ENCODE results near the gene TOR4A. TPM values are rescaled to one million over a fixed set of nuclear protein-coding genes. Genes with fewer than 3 reads are reported as not detected.

The TOR4A gene
- total RNA-seq, 2 donors from 2014 or later = 2.1 to 4.0 TPM

GRCh38 chr9:137309368-137310188, 32.1 kb downstream of the TOR4A start:
- Mint-ChIP-seq H3K36me3 (ENCODE audit: low read depth) (no peaks in the 10 kb centered on the region), H3K27ac (no peak overlapping the region)
- DNase-seq = no peak

GRCh38 chr9:137310189-137311052, 32.9 kb downstream of the TOR4A start:
- H3K9me3 ChIP-seq (ENCODE audit: control insufficient read depth, low read length, poor library complexity, severe bottlenecking) = no peaks in the 10 kb centered on the region
- ATAC-seq (no peak), DNase-seq (no peak)
- Mint-ChIP-seq H3K4me3 (no peak overlapping the region), H3K36me3 (ENCODE audit: low read depth) (no peaks in the 10 kb centered on the region), H3K27ac (no peak overlapping the region), H3K4me1 (no peaks in the 10 kb centered on the region), H3K27me3 (no peaks in the 10 kb centered on the region)

More at GRCh38 chr9:137309368-137310188, 32.1 kb downstream of the TOR4A start:
- Mint-ChIP-seq H3K4me1 (no peaks in the 10 kb centered on the region), H3K27me3 (no peaks in the 10 kb centered on the region), H3K4me3 (no peak overlapping the region)
- ATAC-seq = no peak
- H3K9me3 ChIP-seq (ENCODE audit: control insufficient read depth, low read length, poor library complexity, severe bottlenecking) = no peaks in the 10 kb centered on the region

DNA sequence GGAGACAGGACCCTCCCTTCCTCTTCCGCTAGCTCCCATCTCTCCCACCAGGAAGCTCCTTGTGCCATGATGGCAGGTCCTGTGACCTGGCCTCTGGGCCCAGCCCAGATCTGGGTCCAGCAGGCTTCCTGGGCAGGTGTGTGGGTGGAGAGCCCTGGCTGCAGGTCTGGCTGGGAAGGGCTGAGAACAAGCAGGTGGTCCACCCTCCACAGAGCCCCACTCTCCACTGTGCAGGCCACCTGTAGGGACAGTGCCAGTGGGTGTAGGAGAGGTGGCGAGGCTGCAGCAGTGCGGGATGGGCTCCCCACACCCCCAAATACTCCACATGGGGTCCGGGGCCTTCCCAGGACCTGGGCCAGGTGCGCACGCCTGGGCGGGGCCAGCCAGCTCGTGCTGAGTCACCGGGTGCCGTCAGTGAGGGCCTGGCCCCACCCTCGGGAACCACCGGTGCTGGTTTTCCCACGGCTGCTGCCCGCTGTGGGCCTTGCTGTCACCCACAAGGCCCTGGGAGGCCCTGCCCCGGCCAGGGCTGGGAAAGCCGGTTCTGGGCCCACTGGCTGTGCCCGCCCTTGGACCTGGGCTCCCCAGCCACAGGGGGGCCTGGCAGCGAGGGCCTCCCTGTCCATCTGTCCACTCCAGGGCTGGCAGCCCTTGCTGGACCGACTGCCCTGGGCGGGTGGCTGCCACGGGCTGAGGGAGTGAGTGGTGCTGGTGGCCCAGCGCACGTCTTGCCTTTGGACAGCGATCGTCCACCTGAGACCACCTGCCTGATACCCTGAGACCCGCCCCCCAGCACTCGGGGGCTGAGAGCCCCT, 33.9 kb downstream of the TOR4A start:
- Mint-ChIP-seq H3K36me3 (ENCODE audit: low read depth) (no peaks in the 10 kb centered on the region), H3K4me3 (no peak overlapping the region), H3K4me1 (no peaks in the 10 kb centered on the region), H3K27ac (no peak overlapping the region), H3K27me3 (no peaks in the 10 kb centered on the region)
- H3K9me3 ChIP-seq (ENCODE audit: control insufficient read depth, low read length, poor library complexity, severe bottlenecking) = no peaks in the 10 kb centered on the region
- DNase-seq = peak in 2 of 3 donors; percentile 18 to 22
- ATAC-seq = peak; percentile 76

DNA sequence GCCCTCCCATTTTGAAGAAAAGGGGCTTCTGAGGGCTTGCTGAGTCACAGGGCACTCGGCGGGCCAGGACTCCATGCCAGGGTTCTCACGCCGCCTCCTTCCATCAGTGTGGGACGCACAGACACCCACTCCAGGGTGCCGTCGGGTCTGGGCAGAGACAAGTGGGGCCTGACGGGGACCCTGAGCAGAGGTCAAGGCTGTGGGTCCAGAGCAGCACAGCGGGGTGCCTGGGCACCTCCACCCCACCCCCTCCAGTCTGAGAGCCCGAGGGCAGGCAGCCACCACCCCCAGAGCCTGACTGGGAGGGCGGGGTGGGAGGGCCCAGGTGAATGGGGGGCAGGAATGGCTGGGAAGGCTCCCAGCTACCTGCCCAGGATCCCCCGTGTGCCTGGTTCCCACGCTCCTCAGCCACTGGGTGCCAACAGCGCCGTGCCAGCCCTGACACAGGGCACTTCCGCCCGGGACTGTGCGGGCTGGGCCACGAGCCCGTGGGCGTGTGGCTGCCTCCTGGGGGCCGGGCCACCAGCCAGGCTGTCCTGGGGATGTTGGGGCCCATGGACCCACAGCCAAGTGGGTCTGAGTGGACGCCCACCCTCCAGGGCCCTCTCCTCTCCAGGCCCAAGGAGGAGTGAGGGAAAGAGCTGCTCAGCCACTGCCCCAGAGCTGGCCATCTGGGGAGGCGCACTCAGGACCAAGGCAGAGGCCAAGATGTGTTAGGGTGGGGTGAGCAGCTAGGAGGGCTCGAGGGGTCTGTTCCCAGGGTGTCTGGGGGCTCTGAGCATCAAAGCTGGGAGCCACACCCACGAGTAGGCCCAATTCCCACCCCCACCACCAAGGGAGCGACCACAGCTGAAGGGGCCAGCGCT, 34.7 kb downstream of the TOR4A start:
- ATAC-seq = no peak
- no peaks in the 10 kb centered on the region for H3K36me3 Mint-ChIP-seq (ENCODE audit: low read depth)
- no peak overlapping the region for H3K27ac Mint-ChIP-seq
- no peaks in the 10 kb centered on the region for H3K4me1 Mint-ChIP-seq
- no peaks in the 10 kb centered on the region for H3K9me3 ChIP-seq (ENCODE audit: control insufficient read depth, low read length, poor library complexity, severe bottlenecking)
- H3K4me3 Mint-ChIP-seq = no peak overlapping the region
- no peaks in the 10 kb centered on the region for H3K27me3 Mint-ChIP-seq
- no peak for DNase-seq

DNA sequence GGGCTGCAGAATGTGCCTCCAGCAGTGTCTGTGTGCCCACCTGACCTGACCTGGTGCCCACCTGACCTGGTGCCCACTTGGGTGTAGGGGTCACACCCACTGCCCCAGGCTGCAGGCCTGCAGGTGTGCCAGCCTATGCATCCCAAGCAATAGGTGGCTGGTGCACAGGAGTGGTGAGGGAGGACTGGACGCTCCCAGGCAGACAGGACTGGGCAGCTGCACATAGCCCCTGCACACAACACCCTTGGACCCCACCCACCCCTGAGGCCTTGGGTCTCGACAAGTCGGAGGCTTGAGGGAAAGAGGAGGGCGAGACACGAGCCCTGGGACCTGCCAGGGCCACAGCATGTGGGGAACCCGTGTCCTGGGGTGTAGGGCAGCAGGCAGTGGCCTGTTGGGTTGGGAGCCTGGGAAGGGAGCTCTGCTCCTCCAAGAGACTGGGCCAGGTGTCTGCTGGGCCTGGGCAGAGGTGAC, 35.4 kb downstream of the TOR4A start:
- no peaks in the 10 kb centered on the region for H3K9me3 ChIP-seq (ENCODE audit: control insufficient read depth, low read length, poor library complexity, severe bottlenecking)
- DNase-seq = no peak
- ATAC-seq = no peak
- Mint-ChIP-seq H3K27ac (no peak overlapping the region), H3K4me3 (no peak overlapping the region), H3K4me1 (no peaks in the 10 kb centered on the region), H3K27me3 (no peaks in the 10 kb centered on the region), H3K36me3 (ENCODE audit: low read depth) (no peaks in the 10 kb centered on the region)

DNA sequence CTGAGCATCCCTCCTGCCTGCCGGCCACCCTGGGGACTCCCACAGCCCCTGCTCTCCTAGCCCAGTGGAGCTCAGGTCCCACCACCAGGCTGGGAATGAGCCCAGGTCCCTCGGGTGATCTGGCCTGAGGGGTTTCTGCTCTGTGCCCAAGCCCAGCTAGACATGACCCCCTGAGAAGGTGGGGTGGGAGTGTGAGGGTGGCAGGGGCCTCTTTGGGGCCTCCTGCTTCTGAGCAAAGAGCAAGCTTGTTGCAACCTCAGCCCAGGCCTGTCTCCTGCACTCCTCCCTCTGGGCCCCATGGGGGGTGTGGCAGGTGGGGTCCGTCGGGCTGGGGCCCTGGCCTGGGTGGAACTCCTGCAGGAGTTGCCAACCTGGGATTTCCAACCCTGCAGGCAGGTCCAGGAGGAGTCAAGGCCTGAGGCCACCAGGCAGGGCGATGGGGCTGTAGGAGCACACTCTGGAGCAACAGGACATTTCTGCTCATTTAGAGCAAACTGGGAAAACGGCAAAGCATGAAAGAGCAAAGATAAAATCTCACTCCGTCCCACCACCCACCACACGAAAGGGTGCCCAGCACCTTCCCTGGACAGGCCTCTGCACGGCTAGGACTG, 35.9 kb downstream of the TOR4A start:
- Mint-ChIP-seq H3K27me3 (no peaks in the 10 kb centered on the region), H3K4me1 (no peaks in the 10 kb centered on the region), H3K27ac (no peak overlapping the region), H3K4me3 (no peak overlapping the region), H3K36me3 (ENCODE audit: low read depth) (no peaks in the 10 kb centered on the region)
- DNase-seq = no peak
- no peaks in the 10 kb centered on the region for H3K9me3 ChIP-seq (ENCODE audit: control insufficient read depth, low read length, poor library complexity, severe bottlenecking)
- ATAC-seq = no peak

DNA sequence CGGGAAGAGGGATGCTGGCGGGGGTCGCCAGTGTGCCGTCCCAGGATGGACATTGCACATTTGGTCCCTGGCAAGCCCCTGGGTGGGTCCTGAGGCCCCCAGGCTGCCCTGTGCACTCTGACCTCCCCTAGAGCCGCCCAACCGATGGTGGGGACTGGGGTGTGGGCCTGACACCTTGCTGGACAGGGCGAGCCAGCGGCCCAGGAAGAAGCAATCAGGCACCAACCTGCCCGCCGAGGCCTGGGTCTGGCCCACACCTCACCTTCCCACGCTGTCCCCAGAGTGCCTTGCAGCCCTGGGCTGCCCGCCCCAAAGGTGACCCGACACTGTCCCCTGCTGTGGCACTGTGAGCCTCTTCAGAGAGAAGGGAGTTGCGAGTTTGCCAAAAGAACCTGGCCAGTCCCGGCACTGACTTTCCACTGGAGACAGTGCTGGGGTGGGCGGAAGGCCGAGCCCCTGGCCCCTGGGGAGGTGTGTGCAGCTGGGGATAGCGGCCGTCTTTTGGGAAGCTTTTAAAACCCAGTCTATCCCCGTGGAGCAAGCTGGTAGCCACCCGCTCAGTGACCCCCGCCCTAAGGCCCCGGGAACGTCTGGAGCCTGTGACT, 36.5 kb downstream of the TOR4A start:
- no peaks in the 10 kb centered on the region for H3K27me3 Mint-ChIP-seq
- H3K27ac Mint-ChIP-seq = no peak overlapping the region
- ATAC-seq (no peak), DNase-seq (no peak)
- no peaks in the 10 kb centered on the region for H3K9me3 ChIP-seq (ENCODE audit: control insufficient read depth, low read length, poor library complexity, severe bottlenecking)
- H3K4me3 Mint-ChIP-seq = no peak overlapping the region
- no peaks in the 10 kb centered on the region for H3K4me1 Mint-ChIP-seq
- H3K36me3 Mint-ChIP-seq (ENCODE audit: low read depth) = no peaks in the 10 kb centered on the region

DNA sequence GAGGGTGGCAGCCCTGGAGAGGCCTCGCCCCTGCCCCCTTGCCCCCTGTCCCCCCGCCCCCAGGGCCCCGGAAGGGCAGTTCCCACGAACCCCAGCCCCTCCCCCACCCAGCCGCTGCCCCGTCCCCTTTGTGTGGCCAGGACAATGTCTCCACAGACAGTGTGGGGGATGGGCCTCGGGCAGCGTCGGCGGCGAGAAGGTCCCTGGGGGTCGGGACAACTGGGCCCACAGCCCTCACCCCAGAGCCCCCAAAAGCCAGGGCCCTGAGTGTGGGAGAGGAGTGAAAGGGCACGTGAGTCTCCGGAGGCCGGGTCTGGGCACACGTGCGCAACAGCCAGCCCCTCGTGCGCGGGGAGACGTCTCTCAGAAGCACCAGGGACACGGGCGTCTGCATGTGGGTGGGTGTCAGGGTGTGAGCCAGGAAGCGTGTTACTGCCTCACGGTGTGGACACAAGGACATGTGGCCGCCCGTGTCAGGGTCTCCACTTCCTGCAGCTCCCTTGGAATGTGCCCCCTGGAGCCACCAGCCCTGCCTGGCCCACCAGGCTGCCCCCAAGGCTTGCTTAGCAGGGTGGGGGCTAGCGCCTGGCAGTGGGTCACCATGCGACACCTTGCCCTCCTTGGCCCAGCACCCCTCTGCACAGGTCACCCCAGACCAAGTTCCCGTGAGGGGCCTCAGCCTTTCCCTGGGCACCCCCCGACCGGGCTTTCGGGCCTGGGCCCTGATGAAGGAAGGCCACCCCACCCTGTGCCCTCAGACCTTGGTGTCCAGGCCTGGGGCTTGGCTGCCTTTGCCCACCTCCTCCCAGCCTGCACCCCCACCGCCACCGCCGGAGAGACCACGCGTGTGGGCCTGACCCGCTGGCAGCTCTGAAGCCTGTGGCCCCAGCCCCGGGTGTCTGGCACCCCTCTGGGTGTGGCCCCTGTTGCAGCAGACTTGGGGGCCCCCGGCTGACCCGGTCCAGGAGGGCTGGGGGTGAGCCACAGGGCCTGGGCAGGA, 37.3 kb downstream of the TOR4A start:
- DNase-seq (peak in 2 of 3 donors; percentile 7 to 9), ATAC-seq (no peak)
- H3K4me1 Mint-ChIP-seq = no peaks in the 10 kb centered on the region
- no peak overlapping the region for H3K27ac Mint-ChIP-seq
- H3K4me3 Mint-ChIP-seq = no peak overlapping the region
- H3K9me3 ChIP-seq (ENCODE audit: control insufficient read depth, low read length, poor library complexity, severe bottlenecking) = no peaks in the 10 kb centered on the region
- H3K27me3 Mint-ChIP-seq = no peaks in the 10 kb centered on the region
- no peaks in the 10 kb centered on the region for H3K36me3 Mint-ChIP-seq (ENCODE audit: low read depth)

GRCh38 chr9:137315581-137316011, 38.1 kb downstream of the TOR4A start:
- no peak overlapping the region for H3K4me3 Mint-ChIP-seq
- H3K27me3 Mint-ChIP-seq = no peaks in the 10 kb centered on the region
- no peaks in the 10 kb centered on the region for H3K36me3 Mint-ChIP-seq (ENCODE audit: low read depth)

GRCh38 chr9:137316012-137316981, 38.8 kb downstream of the TOR4A start:
- H3K9me3 ChIP-seq (ENCODE audit: control insufficient read depth, low read length, poor library complexity, severe bottlenecking) = no peaks in the 10 kb centered on the region
- DNase-seq (peak in 1 of 3 donors; percentile 12), ATAC-seq (peak; percentile 32)
- Mint-ChIP-seq H3K27ac (no peak overlapping the region), H3K27me3 (no peaks in the 10 kb centered on the region), H3K4me1 (peaks cover 4% of the 10 kb centered on the region), H3K36me3 (ENCODE audit: low read depth) (no peaks in the 10 kb centered on the region), H3K4me3 (peak overlapping the region; percentile 7)

More at GRCh38 chr9:137315581-137316011, 38.1 kb downstream of the TOR4A start:
- no peak for DNase-seq
- H3K9me3 ChIP-seq (ENCODE audit: control insufficient read depth, low read length, poor library complexity, severe bottlenecking) = no peaks in the 10 kb centered on the region
- no peak for ATAC-seq
- Mint-ChIP-seq H3K27ac (no peak overlapping the region), H3K4me1 (peaks cover 2% of the 10 kb centered on the region)
